SK-N-SH treated with all-trans-retinoic acid at 6 μM for 48 hours (cell line): Measurements from ENCODE around the gene TXNRD2.

Source experiments
- ATAC-seq: fragments of 200-7000 bp; cut with Tn5 transposase; 3 replicates; pipeline ENCODE4 v1.9.1; 2020; ENCODE audit warnings: mild to moderate bottlenecking, moderate library complexity
- ARNTL ChIP-seq: fragments of 450-650 bp; formaldehyde crosslinking; IDR thresholded peaks from 2 replicates; pipeline ENCODE4 v1.5.0; 2020; ENCODE audit warnings: low read depth, mild to moderate bottlenecking, moderate library complexity, borderline replicate concordance
- BACH2 ChIP-seq: fragments of 250-450 bp; sonication (Bioruptor Pico); IDR thresholded peaks from 2 replicates; pipeline ENCODE4 v1.9.0; 2021; ENCODE audit warnings: mild to moderate bottlenecking, borderline replicate concordance
- CSRNP3 ChIP-seq: fragments of 250-450 bp; sonication (Bioruptor Pico); IDR thresholded peaks from 2 replicates; pipeline ENCODE4 v1.5.1; 2021; ENCODE audit warnings: mild to moderate bottlenecking, moderate library complexity
- ESRRG ChIP-seq: fragments of 250-450 bp; sonication (Bioruptor Pico); IDR thresholded peaks from 2 replicates; pipeline ENCODE4 v1.6.1; 2021; ENCODE audit warnings: mild to moderate bottlenecking
- GLIS3 ChIP-seq: fragments of 250-450 bp; sonication (Bioruptor Pico); IDR thresholded peaks from 2 replicates; pipeline ENCODE4 v1.5.0; 2020; ENCODE audit warnings: mild to moderate bottlenecking, moderate library complexity
- OSR1 ChIP-seq: fragments of 250-450 bp; sonication (Bioruptor Pico); IDR thresholded peaks from 2 replicates; pipeline ENCODE4 v1.8.0; 2022; ENCODE audit warnings: moderate library complexity, mild to moderate bottlenecking, inconsistent platforms
- PATZ1 ChIP-seq: fragments of 250-450 bp; sonication (Bioruptor Pico); IDR thresholded peaks from 2 replicates; pipeline ENCODE4 v1.8.0; 2020; ENCODE audit warnings: mild to moderate bottlenecking, moderate library complexity, borderline replicate concordance
- POU6F1 ChIP-seq: fragments of 250-450 bp; sonication (Bioruptor Pico); IDR thresholded peaks from 2 replicates; pipeline ENCODE4 v1.8.0; 2021; ENCODE audit warnings: low read depth, mild to moderate bottlenecking, moderate library complexity, borderline replicate concordance
- RARB ChIP-seq: fragments of 250-450 bp; sonication (Bioruptor Pico); IDR thresholded peaks from 2 replicates; pipeline ENCODE4 v1.8.0; 2021; ENCODE audit warnings: mild to moderate bottlenecking, moderate library complexity
- SNAI2 ChIP-seq: fragments of 250-450 bp; sonication (Bioruptor Pico); IDR thresholded peaks from 2 replicates; pipeline ENCODE4 v1.5.0; 2020; ENCODE audit warnings: mild to moderate bottlenecking, moderate library complexity
- TCF4 ChIP-seq: fragments of 250-450 bp; sonication (Bioruptor Pico); IDR thresholded peaks from 2 replicates; pipeline ENCODE4 v1.8.0; 2021; ENCODE audit warnings: mild to moderate bottlenecking, moderate library complexity, borderline replicate concordance
- TOX ChIP-seq: fragments of 250-450 bp; sonication (Bioruptor Pico); IDR thresholded peaks from 2 replicates; pipeline ENCODE4 v1.8.0; 2021; ENCODE audit warnings: mild to moderate bottlenecking, moderate library complexity, borderline replicate concordance
- TSHZ2 ChIP-seq: fragments of 250-450 bp; sonication (Bioruptor Pico); IDR thresholded peaks from 2 replicates; pipeline ENCODE4 v1.5.0; 2020; ENCODE audit warnings: mild to moderate bottlenecking, moderate library complexity
- ZC3H10 ChIP-seq: fragments of 250-450 bp; sonication (Bioruptor Pico); IDR thresholded peaks from 2 replicates; pipeline ENCODE4 v1.5.1; 2021; ENCODE audit warnings: mild to moderate bottlenecking, moderate library complexity
- ZFP3 ChIP-seq: fragments of 250-450 bp; sonication (Bioruptor Pico); IDR thresholded peaks from 2 replicates; pipeline ENCODE4 v1.5.0; 2020; ENCODE audit warnings: mild to moderate bottlenecking, moderate library complexity
- ZFP30 ChIP-seq: fragments of 450-650 bp; formaldehyde crosslinking; IDR thresholded peaks from 2 replicates; pipeline ENCODE4 v1.5.0; 2022; ENCODE audit warnings: mild to moderate bottlenecking, moderate library complexity
- ZNF565 ChIP-seq: fragments of 450-650 bp; formaldehyde crosslinking; conservative IDR thresholded peaks from 2 replicates; pipeline ENCODE4 v1.5.0; 2020; ENCODE audit warnings: low read depth, mild to moderate bottlenecking, moderate library complexity
- ZNF70 ChIP-seq: fragments of 450-650 bp; formaldehyde crosslinking; IDR thresholded peaks from 2 replicates; pipeline ENCODE4 v1.5.0; 2020; ENCODE audit warnings: mild to moderate bottlenecking, moderate library complexity
- ZNF8 ChIP-seq: fragments of 450-650 bp; formaldehyde crosslinking; IDR thresholded peaks from 2 replicates; pipeline ENCODE4 v1.5.0; 2020; ENCODE audit warnings: mild to moderate bottlenecking, moderate library complexity

Gene TXNRD2

GRCh38 chr22:19969141-19969928, 27.7 kb upstream of the TXNRD2 start (continued):
- TF ChIP-seq TSHZ2 (CRISPR knock-in tag) (no peak), POU6F1 (CRISPR knock-in tag) (no peak), BACH2 (CRISPR knock-in tag) (no peak)
- TF ChIP-seq, all 23 proteins: peak for 0

- TF ChIP-seq RARB (CRISPR knock-in tag) (no peak), ZFP3 (CRISPR knock-in tag) (no peak), ZNF565 (CRISPR knock-in tag) (no peak), ESRRG (CRISPR knock-in tag) (no peak), ZC3H10 (no peak), OSR1 (no peak), ZFP30 (no peak), ZNF8 (CRISPR knock-in tag) (no peak), POU6F1 (CRISPR knock-in tag) (no peak), TCF4 (no peak), PATZ1 (CRISPR knock-in tag) (no peak), GLIS3 (no peak), TOX (CRISPR knock-in tag) (no peak), ZNF70 (CRISPR knock-in tag) (no peak), SNAI2 (CRISPR knock-in tag) (no peak), CSRNP3 (CRISPR knock-in tag) (no peak), BACH2 (CRISPR knock-in tag) (no peak)
- ATAC-seq = no peak
Observed at GRCh38 chr22:19968450-19968891, 26.9 kb upstream of the TXNRD2 start.

- TF ChIP-seq ARNTL (CRISPR knock-in tag) = no peak
- TF ChIP-seq, all 23 proteins: peak for 0
- no peak for ATAC-seq
Observed at GRCh38 chr22:19967850-19968449, 26.3 kb upstream of the TXNRD2 start.
